ENCODE data around the gene NPY4R2. TPM values are rescaled to one million over a fixed set of nuclear protein-coding genes. Genes with fewer than 3 reads are reported as not detected.
"Not testable (repeated sequence)": the region's sequence is repeated elsewhere in the genome, so short reads cannot be mapped to it uniquely, and the experiment has no call there.

Gene NPY4R2
- total RNA-seq, 1 donor from 2014 or later = not detected

DNA sequence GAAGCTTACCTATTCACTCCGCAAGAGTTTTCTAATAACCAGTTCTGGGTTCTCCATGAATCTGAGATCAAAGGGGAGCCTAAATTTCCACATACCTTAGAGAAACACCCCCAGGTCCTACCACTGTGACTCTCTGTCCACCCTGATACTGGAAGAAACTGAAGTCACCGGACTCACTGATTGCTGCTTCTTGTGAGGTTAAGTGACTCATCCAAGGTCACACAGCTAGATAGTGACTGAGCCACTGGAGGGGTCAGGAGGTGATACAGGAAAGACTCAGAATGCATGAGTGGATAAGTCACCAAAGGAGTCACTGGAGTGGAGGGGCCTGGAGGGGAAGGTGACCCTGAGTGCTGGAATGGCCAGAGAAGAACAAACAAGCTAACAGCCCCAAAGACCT lies 9.8 kb downstream of the NPY4R2 start:
- not testable (repeated sequence) for ATAC-seq; DNase-seq (ENCODE audit: low spot score)

DNA sequence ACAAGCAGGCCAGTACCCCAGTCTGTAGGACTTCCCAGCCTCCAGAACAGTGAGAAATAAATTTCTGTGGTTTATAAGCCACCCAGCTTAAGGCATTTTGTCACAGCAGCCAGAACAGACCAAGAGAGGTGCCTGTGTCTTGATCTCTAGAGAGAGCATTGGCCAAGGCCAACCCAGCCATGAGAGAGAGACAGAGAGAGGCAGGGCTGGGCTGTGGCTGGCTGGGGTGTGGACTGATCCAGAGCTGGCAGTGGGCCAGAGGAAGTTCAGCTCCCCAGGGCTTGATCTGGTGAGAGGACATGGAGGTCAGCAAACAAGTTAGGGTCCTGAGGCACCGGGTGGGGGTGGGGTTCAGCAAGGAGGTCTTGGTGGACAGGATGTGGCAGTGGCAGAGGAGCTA lies 14.4 kb downstream of the NPY4R2 start:
- not testable (repeated sequence) for DNase-seq (ENCODE audit: low spot score); ATAC-seq

DNA sequence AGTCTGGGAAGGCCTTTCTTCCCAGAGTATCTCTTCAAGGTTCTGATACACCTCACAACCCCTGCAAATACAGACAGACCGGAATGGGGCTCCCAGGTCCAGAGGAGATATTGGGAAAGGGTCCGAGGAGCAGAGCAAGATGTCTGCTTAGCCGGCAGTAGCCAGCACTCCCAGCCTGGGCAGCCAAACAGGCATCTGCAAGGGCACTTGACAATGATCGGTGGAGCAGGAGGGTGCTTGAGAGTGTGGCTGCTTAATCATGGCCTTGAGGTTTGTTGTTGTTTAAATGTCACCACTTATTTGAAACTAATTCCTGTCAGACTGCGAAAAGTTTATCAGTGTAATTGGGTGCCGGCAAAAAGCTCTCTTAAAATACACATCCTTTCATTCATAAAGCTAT lies 15.0 kb downstream of the NPY4R2 start:
- not testable (repeated sequence) for ATAC-seq; DNase-seq (ENCODE audit: low spot score)

DNA sequence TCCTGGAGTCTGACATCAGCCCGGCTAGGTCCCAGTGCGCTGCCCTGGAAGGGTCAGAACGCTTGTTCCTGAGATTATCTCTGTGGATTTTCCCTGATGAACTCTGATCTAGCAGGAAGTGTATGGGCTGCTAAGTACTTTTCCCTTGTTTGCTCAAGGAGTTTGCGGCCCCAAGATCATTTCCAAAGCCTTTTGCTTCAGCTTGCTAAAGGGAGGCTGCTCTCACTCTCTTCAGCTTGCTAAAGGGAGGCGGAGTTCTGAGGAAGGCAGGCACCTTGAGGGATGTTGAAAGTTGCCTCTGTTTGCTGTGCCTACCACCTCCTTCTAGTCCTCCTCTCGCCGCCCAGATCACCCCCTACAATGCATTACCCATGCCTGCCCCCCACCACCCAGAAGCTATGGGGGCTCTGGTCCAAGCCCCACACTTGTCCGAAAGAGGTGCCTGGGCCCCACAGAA lies 18.3 kb downstream of the NPY4R2 start:
- peak; percentile 34 for ATAC-seq
- DNase-seq (ENCODE audit: low spot score) = not testable (repeated sequence)

DNA sequence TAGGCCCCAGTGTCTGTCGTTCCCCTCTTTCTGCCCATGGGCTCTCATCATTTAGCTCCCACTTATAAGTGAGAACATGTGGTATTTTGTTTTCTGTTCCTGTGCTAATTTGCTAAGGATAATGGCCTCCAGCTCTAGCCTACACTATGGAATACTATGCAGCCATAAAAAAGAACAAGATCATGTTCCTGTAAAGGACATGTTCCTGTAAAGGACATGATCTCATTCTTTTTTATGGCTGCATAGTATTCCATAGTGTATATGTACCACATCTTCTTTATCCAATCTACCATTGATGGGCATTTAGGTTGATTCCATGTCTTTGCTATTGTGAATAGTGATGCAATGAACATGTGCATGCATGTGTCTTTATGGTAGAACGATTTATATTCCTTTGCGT lies 19.2 kb downstream of the NPY4R2 start:
- DNase-seq (ENCODE audit: low spot score); ATAC-seq: not testable (repeated sequence)

DNA sequence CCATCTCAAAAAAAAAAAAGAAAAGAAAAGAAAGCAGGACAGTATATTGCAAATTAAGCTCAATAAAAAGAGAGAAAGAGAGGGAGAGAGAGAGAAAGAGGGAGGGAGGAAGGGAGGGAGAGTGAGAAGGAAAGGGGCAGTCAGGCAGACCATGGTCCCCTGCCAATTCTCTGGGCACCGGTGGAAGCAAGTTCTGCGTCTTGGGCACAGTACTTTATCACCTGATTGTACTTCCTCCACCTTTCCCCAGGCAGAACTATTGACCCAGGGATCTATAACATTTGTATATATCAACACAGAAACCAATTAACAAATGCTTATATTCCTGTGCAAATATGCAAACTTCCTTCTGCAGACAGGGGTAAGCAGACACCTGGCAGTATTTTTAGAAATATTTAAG lies 22.4 kb downstream of the NPY4R2 start:
- DNase-seq (ENCODE audit: low spot score); ATAC-seq: not testable (repeated sequence)

DNA sequence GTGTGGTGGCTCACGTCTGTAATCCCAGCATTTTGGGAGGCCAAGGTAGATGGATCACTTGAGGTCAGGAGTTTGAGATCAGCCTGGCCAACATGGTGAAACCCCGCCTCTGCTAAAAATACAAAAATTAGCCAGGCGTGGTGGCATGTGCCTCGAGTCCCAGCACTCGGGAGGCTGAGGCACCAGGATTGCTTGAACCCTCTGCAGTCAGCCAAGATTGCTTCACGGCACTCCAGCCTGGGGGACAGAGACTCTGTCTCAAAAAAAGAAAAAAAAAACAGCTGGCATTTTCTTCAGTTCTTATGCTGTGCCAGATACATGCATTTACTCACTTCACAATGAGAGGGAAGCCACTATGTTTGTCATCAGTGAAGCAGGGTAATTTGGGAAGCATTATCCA lies 22.9 kb downstream of the NPY4R2 start:
- DNase-seq (ENCODE audit: low spot score); ATAC-seq: not testable (repeated sequence)

DNA sequence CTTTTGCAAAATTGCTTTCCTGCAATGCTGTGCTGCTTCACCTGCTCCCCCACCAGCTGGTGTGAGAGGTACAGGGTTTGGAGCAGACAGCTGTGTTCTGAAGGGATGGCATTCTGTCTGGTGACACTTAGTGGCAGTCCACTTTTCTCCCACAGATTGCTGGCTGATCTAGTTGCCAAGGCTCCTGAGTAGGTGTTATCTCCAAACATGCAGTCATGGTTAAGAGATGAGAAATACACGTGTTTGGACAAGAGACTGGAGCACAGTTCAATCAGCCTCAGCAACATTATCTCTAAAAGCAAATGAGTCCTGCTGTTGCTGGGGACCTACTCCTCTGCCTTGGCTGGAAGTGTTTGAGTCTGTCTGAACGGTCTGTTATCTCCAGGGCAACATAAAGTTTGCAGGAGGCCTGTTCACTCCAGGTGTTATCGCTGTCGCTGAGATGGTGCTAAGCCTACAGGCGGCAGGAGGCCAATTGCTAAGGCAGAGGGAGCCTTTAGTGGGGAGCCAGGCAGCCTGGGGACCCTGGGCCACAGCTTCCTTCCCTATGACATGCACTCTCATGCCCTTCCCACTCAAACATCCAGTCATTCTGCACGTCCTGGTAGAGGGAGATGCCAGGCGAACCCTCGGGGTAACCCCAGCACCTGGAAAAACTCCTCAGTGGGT lies 24.0 kb downstream of the NPY4R2 start:
- not testable (repeated sequence) for ATAC-seq; DNase-seq (ENCODE audit: low spot score)

DNA sequence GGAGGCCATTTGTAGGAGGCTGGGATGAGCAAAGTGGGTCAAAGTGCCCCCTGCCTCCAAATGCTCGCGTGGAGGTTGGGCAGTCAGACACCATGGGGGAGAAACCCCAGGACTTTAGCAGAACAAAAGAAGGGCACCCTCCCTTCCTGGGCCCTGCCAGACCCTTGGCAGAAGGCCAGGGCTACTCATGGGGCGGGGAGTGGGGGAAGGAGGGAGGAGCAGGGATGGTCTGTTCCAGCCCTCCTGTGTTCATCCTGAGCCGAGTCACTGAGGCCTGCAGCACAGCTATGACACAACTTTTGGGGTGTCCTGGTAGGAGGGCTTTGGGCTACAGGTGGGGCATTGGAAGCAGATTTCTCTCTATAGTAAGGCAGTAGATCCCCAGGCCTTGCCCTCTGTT lies 24.9 kb downstream of the NPY4R2 start:
- ATAC-seq = peak; percentile 15
- DNase-seq (ENCODE audit: low spot score) = not testable (repeated sequence)

DNA sequence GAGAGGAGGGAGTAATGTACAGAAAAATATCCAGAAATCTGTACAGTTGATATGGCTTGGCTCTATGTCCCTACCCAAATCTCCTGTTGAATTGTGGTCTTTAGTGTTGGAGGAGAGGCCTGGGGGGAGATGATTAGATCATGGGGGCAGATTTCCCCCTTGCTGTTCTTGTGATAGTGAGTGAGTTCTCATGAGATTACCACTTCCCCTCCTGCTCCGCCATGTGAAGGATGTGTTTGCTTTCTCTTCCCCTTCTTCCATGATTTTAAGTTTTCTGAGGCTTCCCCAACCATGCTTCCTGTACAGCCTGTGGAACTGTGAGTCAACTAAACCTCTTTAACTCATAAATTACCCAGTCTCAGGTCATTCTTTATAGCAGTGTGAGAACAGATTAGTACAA lies 29.0 kb downstream of the NPY4R2 start:
- DNase-seq (ENCODE audit: low spot score) = not testable (repeated sequence)
- peak; percentile 23 for ATAC-seq

DNA sequence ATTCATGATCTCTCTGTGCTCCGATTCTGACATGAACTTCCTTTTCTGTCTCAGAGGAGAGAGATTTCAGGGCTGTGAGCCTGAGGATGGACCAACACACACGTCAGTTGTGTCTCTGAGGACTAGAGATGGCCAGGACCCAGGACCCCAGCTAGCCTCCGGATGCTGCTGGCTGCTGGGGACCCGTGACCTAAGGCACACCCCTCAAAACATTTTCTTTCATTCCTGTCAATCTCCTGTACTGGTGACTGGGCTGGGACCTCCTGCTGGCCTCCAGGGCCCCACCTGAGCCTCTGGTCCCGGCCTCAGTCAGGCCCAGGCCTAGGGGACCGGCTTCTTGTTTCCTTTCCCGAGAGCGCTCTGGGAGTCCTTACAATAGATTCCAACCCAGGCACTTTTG lies 38.7 kb downstream of the NPY4R2 start:
- peak; percentile 26 for ATAC-seq
- not testable (repeated sequence) for DNase-seq (ENCODE audit: low spot score)

DNA sequence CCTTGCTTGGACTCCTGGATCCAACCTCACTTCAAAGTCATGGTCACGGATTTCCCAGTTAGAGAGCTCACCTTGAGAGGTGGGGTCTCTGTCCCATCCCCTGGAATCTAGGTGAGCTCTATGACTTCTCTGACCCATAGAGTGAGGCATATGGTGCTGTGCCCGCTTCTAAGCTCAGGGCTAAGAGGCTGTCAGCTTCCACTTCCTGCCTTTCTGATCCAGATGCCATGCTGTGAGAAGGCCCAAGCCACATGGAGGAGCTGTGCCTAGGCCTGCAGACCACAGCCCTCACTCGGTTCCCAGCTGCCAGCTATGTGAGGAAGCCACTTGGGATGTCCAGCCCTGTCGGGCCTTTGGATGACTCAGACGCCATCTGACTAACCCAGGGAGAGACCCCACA lies 41.2 kb downstream of the NPY4R2 start:
- not testable (repeated sequence) for DNase-seq (ENCODE audit: low spot score)

DNA sequence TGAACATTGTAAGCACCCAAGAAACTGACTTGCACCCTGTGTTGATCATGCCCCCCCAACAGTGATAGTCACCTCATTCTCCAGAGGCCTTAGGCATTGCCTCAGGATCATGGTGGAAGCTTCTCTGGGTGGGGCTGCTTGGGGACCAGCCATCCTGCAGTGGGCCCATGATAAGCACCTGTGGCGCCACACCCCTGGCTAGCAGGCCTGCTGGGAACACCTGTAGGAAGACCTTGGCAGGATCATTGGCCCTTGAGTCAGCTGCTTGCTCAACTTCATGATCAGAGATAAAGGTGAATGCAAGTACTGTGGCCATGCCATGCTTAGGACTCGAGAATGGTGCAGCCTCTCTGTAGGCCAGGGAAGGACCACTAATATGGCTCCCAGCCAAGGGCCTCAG lies 42.2 kb downstream of the NPY4R2 start:
- not testable (repeated sequence) for ATAC-seq; DNase-seq (ENCODE audit: low spot score)

More for the DNA sequence above, 41.2 kb downstream of the NPY4R2 start:
- ATAC-seq = not testable (repeated sequence)

DNA sequence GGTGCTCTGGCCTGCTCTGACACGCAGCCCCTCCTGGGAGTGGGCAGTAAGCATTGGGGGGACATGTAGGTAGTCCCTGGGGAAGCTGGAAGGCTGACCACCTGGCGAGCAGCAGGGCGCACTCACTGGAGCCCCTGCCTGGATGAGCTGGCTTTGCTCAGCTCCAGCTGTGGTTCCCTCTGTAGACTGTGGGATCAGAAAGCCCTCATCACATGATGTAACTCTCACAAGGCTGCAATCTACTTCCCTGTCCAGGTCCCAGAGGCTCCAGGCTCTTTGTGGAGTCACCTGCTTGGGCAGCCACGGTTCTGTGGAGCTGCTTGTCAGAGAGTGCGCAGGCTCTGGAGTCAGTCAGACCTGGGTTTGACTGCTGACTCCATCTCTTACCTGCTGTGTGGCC lies 44.3 kb downstream of the NPY4R2 start:
- ATAC-seq; DNase-seq (ENCODE audit: low spot score): not testable (repeated sequence)

DNA sequence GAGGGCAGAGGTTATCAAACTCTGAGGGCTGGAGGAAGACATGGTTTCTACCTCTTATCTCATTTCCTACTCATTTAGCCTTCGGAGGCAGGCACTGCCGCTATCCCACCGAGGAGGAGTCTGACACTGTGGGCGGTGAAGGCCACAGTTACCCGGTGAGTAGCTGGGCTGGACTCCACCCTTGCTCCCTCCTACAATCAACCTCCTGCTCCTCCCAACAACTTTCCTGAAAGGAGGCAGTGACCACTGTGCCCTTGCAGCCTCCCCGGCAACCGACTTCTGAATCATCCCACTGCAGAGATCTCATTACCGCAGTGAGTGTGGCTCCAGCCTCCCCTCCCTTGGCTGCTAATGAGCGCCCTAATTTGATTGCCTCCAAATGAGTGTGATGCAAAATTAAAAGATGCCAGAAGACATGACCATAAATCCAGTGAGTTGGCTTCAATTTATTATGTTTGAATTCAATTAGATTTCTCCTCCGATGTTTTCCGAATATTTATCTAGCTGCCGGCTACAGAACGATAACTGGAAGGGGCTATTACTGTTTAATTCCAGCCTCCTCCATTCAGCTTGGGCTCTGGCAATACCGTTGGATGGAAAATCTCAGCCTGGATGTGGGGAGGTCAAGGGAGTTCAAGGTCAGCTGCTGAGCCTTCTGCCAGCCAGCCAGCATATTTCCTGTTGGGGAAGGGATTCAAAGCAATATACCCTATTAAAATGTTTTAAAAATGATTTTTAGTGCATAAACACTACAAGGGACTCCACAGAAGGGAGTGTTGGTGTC lies 46.0 kb downstream of the NPY4R2 start:
- ATAC-seq = peak; percentile 67
- DNase-seq (ENCODE audit: low spot score) = not testable (repeated sequence)

DNA sequence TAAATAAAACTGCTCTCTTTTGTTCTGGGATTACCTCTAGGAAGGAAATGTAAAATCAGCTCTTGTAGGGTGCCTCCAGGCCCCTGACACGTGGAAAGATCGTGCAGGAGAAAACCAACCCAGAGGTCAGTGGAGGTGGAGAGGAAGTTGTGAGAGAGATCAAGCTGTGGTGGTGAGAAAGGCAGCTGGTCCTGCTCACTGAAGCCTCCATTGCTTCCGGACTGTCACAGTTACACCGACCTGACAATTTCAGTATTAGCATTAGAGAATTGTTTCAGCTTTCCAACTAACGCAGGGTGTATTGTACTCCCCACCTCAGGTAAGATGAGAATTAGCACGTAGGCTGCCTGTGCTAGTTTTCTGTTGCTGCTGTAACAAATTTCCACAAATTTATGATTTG lies 50.5 kb downstream of the NPY4R2 start:
- ATAC-seq; DNase-seq (ENCODE audit: low spot score): not testable (repeated sequence)

DNA sequence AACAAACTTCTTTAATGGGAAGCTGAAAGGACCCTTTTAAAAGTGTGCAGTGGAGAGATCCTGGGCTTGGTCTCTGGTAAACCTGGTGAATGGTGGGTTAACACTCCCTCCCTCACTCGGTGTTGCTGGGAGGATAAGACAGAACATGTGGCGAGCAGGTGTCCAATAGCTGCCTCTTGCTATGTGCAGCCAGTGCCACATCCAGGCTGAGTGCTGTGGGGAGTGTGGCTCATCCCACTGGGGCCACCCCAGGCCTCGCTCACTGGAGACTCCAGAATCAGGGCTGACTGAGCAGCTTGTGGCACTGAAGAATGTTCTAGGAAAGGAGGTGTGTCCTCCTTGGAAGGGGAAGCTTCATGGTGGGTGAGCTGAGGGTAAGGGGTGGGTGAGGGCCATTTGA lies 51.6 kb downstream of the NPY4R2 start:
- not testable (repeated sequence) for ATAC-seq; DNase-seq (ENCODE audit: low spot score)

DNA sequence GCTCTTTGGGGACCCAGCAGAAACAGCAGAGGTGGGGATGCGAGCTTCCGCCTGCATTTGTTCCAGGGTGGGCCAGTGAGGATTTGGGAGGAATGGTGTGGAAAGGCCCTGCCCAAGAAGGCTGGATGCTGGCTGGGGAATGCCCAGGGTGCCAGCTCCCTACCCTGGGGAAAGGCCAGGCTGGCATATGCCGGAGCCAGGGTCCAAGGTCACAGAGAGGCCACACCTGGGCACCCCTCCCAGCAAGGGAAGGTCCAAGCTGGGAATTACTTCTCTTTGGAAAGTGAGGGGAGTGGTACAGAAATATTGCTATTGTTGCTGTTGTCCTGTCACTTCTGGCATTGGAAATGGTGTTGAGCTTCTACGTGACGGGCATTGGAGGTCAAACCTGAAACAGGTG lies 53.1 kb downstream of the NPY4R2 start:
- ATAC-seq = peak; percentile 54
- DNase-seq (ENCODE audit: low spot score) = not testable (repeated sequence)

DNA sequence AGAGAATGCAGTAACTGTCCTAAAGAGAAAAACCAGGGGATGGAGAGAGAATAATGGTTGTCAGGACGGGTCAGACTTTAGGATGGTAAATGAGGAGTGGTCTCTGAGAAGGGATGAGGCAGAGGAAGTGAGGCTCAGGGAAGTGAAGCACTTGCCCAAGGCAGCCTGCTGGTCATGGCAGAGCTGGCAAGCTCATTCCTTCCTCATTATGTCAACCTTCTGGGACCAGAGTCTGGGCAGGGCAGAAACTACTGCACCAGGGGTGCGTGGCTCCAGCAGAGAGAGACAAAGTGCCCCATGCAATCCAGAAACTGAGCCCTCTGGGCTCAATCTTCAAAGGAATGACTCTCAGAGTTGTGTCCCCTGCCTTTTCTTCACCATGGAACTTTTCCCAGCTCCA lies 53.6 kb downstream of the NPY4R2 start:
- not testable (repeated sequence) for DNase-seq (ENCODE audit: low spot score)
- ATAC-seq = peak; percentile 36

Measured in left lobe of liver (tissue), 2 donors.